ENCODE measurements around the gene ZNF337. TPM values are rescaled to one million over a fixed set of nuclear protein-coding genes. Genes with fewer than 3 reads are reported as not detected.
"Not testable (repeated sequence)": the region's sequence is repeated elsewhere in the genome, so short reads cannot be mapped to it uniquely, and the experiment has no call there.

Gene ZNF337
- total and polyA plus RNA-seq, 8 donors, result 4.4 to 20.6 (median 5.8) TPM

DNA sequence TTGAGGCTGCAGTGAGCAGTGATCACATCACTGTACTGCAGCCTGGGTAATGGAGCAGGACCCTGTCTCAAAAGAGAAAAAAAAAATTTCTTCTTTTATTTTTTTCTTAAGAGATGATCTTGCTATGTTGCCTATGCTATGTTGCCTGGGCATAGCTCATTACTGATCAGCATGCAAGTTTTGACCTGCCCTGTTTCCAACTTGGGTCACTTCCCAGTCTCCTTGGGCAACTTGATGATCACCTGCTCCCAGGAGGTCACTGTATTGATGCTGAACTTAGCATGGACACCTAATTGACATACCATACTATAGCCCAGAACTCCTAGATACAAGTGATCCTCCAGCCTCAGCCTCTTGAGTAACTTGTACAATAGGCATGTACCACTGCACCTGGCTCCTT, 42.2 kb downstream of the ZNF337 start:
- Histone ChIP-seq H3K27ac (no peak overlapping the region), H3K4me1 (no peaks in the 10 kb centered on the region), H3K9me3 (no peaks in the 10 kb centered on the region), H3K36me3 (no peaks in the 10 kb centered on the region), H3K27me3 (no peaks in the 10 kb centered on the region), H3K4me3 (no peak overlapping the region)
- ATAC-seq, result no peak
- DNase-seq, result no peak
- intact Hi-C loops (cut with DNase I), result no loop called here
- TF ChIP-seq, protein P1, sequence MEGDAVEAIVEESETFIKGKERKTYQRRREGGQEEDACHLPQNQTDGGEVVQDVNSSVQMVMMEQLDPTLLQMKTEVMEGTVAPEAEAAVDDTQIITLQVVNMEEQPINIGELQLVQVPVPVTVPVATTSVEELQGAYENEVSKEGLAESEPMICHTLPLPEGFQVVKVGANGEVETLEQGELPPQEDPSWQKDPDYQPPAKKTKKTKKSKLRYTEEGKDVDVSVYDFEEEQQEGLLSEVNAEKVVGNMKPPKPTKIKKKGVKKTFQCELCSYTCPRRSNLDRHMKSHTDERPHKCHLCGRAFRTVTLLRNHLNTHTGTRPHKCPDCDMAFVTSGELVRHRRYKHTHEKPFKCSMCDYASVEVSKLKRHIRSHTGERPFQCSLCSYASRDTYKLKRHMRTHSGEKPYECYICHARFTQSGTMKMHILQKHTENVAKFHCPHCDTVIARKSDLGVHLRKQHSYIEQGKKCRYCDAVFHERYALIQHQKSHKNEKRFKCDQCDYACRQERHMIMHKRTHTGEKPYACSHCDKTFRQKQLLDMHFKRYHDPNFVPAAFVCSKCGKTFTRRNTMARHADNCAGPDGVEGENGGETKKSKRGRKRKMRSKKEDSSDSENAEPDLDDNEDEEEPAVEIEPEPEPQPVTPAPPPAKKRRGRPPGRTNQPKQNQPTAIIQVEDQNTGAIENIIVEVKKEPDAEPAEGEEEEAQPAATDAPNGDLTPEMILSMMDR (IDR thresholded peaks at IDR 0.05), result no peak
- no peak for FAIRE-seq

DNA sequence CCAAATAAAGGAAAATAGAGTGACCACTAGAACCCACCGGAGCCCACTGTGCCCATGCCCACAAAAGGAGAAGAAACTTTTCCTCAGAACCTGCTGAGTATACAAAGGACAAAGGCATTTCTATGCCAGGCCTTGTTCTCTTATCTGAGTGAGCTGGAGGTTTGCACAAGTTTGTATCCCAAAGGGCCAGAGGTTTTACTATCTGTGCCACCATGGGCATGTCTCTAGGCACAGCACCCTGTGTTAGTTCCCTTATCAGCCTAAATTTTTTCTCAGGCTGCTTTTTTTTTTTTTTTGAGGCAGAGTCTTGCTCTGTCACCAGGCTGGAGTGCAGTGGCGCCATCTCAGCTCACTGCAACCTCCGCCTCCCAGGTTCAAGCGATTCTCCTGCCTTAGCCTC, 43.8 kb downstream of the ZNF337 start:
- intact Hi-C loops (cut with DNase I); ATAC-seq; H3K4me3 ChIP-seq; H3K27ac ChIP-seq; H3K27me3 ChIP-seq; H3K4me1 ChIP-seq; H3K36me3 ChIP-seq; DNase-seq; H3K9me3 ChIP-seq; FAIRE-seq: not testable (repeated sequence)
- WGBS, 2 donors, result 96 to 99% methylated on average over 4 of the region's 4 CpGs

- WGBS, 2 donors, result 78 to 95% methylated on average over 3 of the region's 3 CpGs
- FAIRE-seq (no peak), DNase-seq (no peak), ATAC-seq (no peak)
- Histone ChIP-seq H3K27ac (no peak overlapping the region), H3K36me3 (peaks cover 0 to 4% (median 0%) of the 10 kb centered on the region in 3 donors), H3K4me1 (no peaks in the 10 kb centered on the region), H3K27me3 (no peaks in the 10 kb centered on the region), H3K4me3 (no peak overlapping the region), H3K9me3 (no peaks in the 10 kb centered on the region)
- intact Hi-C loops (cut with DNase I), result no loop called here
- TF ChIP-seq, protein P1 (IDR thresholded peaks at IDR 0.05), result no peak
Measured at GRCh38 chr20:25644814-25645213, 51.8 kb downstream of the ZNF337 start.

GRCh38 chr20:25643716-25644115, 52.9 kb downstream of the ZNF337 start:
- no peak for ATAC-seq
- Histone ChIP-seq H3K4me3 (no peak overlapping the region), H3K27ac (no peak overlapping the region), H3K36me3 (peaks cover 0 to 4% (median 0%) of the 10 kb centered on the region in 3 donors), H3K4me1 (no peaks in the 10 kb centered on the region), H3K9me3 (no peaks in the 10 kb centered on the region), H3K27me3 (no peaks in the 10 kb centered on the region)
- FAIRE-seq, result no peak
- DNase-seq, result no peak
- intact Hi-C loops (cut with DNase I), result no loop called here
- TF ChIP-seq, protein P1 (IDR thresholded peaks at IDR 0.05), result no peak

- TF ChIP-seq, protein P1 (IDR thresholded peaks at IDR 0.05), result no peak
- no peak overlapping the region for H3K27ac ChIP-seq
- H3K4me3 ChIP-seq, result no peak overlapping the region
- H3K27me3 ChIP-seq, result no peaks in the 10 kb centered on the region
- FAIRE-seq (no peak), ATAC-seq (no peak), DNase-seq (no peak)
- peaks cover 0 to 9% (median 0%) of the 10 kb centered on the region in 3 donors for H3K36me3 ChIP-seq
- intact Hi-C loops (cut with DNase I), result no loop called here
- no peaks in the 10 kb centered on the region for H3K4me1 ChIP-seq
- 97 to 99% methylated on average over 2 of the region's 2 CpGs for WGBS, 2 donors
- peaks cover 0 to 8% (median 0%) of the 10 kb centered on the region in 4 donors for H3K9me3 ChIP-seq
Measured at GRCh38 chr20:25637247-25637646, 59.4 kb downstream of the ZNF337 start.
